DMS153 treated with DMSO at 0.1 percent for 48 hours (cell line): ENCODE results near the gene MUC21.

Source experiments
- DNase-seq: peaks from one replicate; lab custom pipeline; 2025; ENCODE audit not compliant: unreplicated experiment; lab: John Stamatoyannopoulos, UW

Gene MUC21

GRCh38 chr6:30983439-30983838, at the start of gene MUC21:
MUC21 (plus strand) TSS chr6:30983718; CDS start chr6:30983959, 241 bp downstream.
- no peak for DNase-seq

DNA sequence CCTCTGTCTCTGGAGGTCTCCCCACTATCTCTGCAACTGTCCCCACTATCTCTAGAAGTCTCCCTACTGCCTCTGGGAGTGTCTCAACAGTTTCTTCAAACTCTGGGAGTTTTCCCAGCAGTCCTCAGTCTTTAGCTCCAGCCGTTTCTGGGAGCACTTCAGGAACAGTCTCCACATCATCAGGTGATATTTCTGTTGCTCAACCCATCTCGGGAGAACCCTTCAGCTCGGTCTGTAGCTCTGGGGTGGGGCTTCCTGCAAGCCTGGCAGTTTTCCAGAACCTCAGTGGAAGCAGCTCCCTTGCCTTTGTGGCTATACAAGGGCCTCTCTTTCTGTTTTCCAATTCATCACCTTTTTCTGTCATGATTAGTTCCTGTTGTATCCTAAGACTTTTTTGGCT, 48.5 kb upstream of the MUC21 start:
- DNase-seq: no peak

- no peak for DNase-seq
Measured at GRCh38 chr6:30937265-30937664, 46.3 kb upstream of the MUC21 start.

DNA sequence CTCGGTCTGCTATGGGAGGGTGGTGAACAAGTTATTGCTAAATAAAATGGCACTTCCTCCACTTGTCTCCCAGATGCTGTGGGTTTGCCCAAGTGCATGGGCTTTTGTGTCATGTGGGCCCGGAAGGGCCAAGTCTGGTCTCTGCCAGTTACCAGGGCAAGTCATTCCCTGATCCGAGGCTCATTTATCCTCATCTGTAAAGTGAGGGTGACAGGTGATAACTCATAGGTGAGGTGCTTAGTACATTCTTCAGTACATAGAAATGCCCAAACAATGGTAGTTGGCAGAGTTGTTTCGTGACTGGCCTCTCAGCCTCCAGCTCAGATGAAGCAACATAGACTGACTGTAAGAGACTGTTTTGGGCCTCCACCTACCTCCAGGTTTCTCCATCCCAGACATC, 44.8 kb upstream of the MUC21 start:
- DNase-seq: no peak

DNA sequence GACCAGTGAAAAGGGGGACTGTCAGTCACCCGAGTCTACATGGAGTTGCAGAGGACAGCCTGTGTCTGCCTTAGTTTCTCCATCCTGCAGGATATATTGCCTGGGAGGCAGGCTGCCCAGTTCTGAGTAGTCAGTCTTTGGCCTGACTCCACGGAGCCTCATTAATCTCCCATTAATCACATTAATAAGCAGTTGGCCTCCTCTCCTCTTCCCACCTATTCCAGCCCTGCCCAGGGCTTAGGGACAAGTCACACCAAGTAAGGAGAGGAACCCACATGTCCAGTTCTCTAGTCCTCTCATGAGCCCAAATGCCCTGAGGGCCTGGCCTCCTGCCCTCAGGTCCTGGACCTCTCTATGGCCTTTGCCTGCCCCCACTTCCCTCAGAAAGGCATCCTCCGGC, 44.0 kb upstream of the MUC21 start:
- DNase-seq: no peak

DNA sequence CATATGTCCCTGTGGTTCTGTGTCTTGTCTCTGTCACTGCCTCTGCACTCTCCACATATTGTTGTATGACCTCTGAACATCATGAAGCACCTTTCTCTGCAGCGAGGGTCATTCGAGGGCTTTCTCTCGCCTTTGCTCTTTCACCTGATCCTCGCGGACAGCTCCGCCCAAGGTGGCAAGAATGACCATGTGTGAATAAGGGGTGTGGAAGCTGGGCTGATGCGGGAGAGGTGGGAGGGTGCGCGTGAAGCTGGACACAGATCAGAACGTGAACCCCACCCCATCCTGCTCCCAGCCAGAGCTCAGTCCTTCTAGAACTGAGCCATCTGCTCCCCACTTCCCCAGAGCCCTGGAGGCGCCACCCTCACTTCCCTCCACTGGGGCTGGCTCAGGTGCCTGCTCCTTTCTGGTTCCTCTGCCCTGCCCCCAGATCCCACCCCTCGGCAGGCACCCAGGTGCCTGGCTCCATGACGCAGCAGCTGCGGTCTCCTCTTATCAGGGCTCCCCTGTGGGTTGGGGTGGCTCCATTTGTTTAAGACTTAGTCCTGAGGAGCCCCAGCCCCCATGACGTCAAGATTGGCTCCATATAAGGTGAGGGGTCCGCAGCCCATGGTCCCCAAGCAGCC, 43.0 kb upstream of the MUC21 start, which contains the start of gene MUCL3:
MUCL3 (plus strand) TSS at position 613 of the 626 bp plus-strand sequence. CDS start 27 bp downstream, outside the sequence.
- DNase-seq: no peak

DNA sequence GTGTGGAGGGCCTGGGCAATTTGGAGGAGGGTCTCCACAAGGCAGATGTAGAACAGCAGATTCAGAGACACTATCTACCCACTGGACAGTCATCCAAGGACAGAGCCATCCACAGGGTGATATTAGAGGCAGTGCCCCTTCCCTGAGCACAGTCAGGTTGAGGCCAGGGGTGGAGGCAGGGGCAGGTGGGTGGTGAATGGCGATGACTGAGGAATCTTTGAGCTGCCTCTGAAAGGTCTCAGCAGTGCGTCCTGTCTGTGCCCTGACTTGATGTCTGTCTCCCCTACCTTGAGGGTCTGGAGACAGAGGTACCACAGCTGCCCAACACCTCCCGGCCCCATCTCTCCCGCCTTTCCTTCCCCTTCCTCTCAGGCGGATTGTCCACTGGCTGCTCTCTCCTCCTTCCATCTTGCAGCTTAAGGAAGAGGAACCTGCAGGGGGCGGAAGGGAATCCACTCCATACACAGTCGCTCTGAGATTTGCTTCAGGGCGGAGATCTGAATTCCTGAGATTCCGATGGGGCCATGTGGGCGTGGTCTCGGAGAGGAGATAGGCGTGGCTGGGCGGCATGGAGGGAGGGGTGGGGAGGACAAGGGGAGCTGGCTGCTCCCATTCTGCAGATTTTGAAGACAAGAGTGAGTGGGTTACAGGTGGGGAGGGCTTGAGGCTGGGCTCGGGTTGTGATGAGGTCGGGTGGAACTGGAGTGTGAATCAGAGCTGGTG, 41.0 kb upstream of the MUC21 start:
- no peak for DNase-seq

- DNase-seq: no peak
Measured at GRCh38 chr6:30944051-30944450, 39.5 kb upstream of the MUC21 start.

DNA sequence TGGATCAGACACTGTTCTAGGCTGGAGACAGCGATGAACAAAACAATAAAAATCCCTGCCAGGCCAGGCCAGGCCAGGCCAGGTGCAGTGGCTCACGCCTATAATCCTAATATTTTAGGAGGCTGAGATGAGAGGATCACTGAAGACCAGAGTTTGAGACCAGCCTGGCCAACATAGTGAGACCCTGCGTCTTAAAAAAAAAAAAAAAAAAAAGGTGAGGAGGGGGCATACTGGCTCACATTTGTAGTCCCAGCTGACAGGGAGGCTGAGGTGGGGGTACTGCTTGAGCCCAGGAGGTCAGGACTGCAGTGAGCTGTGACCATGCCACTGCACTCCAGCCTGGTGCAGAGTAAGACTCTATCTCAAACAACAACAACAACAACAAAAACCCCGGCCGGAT, 38.2 kb upstream of the MUC21 start:
- no peak for DNase-seq

- DNase-seq: no peak
Measured at GRCh38 chr6:30947231-30947630, 36.3 kb upstream of the MUC21 start.

GRCh38 chr6:30948811-30949210, 34.7 kb upstream of the MUC21 start:
- DNase-seq: no peak

DNA sequence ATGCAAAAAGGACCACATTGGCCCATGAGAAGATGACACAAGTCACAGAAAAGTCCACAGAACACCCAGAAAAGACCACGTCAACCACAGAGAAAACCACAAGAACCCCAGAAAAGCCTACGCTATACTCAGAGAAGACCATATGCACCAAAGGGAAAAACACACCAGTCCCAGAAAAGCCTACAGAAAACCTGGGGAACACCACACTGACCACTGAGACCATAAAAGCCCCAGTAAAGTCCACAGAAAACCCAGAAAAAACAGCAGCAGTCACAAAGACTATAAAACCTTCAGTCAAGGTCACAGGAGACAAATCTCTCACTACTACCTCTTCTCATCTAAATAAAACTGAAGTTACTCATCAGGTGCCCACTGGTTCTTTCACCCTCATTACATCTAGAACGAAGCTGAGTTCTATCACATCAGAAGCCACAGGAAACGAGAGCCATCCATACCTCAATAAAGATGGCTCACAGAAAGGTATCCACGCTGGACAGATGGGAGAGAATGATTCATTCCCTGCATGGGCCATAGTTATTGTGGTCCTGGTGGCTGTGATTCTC, 31.5 kb upstream of the MUC21 start:
- no peak for DNase-seq

- no peak for DNase-seq
Measured at GRCh38 chr6:30954631-30955366, 28.7 kb upstream of the MUC21 start.

GRCh38 chr6:30955367-30956042, 28.0 kb upstream of the MUC21 start:
- DNase-seq: no peak

DNA sequence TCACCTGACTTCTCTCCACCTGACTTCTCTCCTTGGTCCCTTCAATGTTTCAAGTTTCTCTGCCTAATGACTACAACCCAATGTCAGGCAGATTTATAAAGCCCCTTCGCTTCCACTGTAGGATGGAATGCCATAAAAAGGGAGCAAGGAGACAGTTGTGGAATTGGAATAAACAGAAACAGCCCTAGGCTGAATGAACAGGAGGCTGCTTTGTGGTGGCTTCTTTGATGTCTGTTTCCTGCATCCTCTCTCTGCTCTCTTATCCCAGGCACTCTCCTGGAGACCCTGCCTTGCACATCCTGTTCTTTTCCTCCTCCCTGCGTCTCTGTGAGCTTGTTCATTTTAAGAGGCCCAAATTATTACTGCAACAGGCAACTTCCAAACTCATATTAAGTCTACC, 25.8 kb upstream of the MUC21 start:
- DNase-seq: no peak

GRCh38 chr6:30960907-30961673, 22.4 kb upstream of the MUC21 start:
- no peak for DNase-seq

- DNase-seq: no peak
Measured at GRCh38 chr6:30962716-30963115, 20.8 kb upstream of the MUC21 start.

- DNase-seq: no peak
Measured at GRCh38 chr6:30963641-30964040, 19.9 kb upstream of the MUC21 start.

DNA sequence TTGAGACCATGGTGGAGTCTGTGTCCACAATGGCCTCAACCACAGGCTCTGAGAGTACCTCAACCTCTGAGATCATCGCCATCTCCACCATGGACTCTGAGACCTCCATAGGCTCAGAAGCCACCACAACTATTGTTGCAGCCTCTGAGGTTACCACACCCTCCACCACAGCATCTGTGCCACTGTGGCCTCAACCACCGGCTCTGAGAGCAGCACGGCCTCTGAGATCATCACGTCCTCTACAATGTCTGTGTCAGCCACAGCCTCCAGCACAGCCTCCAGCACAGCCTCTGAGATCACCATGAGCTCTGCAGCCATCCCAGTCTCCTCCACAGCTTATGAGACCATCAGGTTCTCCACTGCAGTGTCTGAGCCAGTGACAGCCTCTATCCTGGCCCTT, 19.4 kb upstream of the MUC21 start:
- no peak for DNase-seq

- no peak for DNase-seq
Measured at GRCh38 chr6:30965140-30965601, 18.3 kb upstream of the MUC21 start.
